GM21786 (cell line): ENCODE data around the gene UTF1.

ENCODE experiments used
- ATAC-seq: cut with Tn5 transposase; IDR thresholded peaks from one replicate; pipeline ENCODE4 v1.9.1; 2021; ENCODE audit not compliant: unreplicated experiment

Gene UTF1

GRCh38 chr10:133196221-133196915, 33.6 kb upstream of the UTF1 start:
- no peak for ATAC-seq

- no peak for ATAC-seq
Measured at GRCh38 chr10:133196936-133197758, 32.9 kb upstream of the UTF1 start.

- no peak for ATAC-seq
Measured at GRCh38 chr10:133197786-133198185, 32.2 kb upstream of the UTF1 start.

GRCh38 chr10:133198206-133198605, 31.8 kb upstream of the UTF1 start:
- no peak for ATAC-seq

- no peak for ATAC-seq
Measured at GRCh38 chr10:133198621-133199487, 31.2 kb upstream of the UTF1 start.

- ATAC-seq: no peak
Measured at GRCh38 chr10:133199488-133199885, 30.5 kb upstream of the UTF1 start.

GRCh38 chr10:133199992-133200611, 29.9 kb upstream of the UTF1 start:
- no peak for ATAC-seq

- ATAC-seq: no peak
Measured at GRCh38 chr10:133200621-133201031, 29.4 kb upstream of the UTF1 start.

GRCh38 chr10:133201151-133201947, 28.7 kb upstream of the UTF1 start:
- ATAC-seq: no peak

GRCh38 chr10:133201948-133202725, 27.9 kb upstream of the UTF1 start:
- no peak for ATAC-seq

- ATAC-seq: no peak
Measured at GRCh38 chr10:133202778-133203651, 27.0 kb upstream of the UTF1 start.

- no peak for ATAC-seq
Measured at GRCh38 chr10:133203652-133204195, 26.3 kb upstream of the UTF1 start.

GRCh38 chr10:133204226-133205015, 25.6 kb upstream of the UTF1 start:
- no peak for ATAC-seq

- ATAC-seq: no peak
Measured at GRCh38 chr10:133205146-133205545, 24.9 kb upstream of the UTF1 start.

- ATAC-seq: no peak
Measured at GRCh38 chr10:133206356-133207040, 23.5 kb upstream of the UTF1 start.

GRCh38 chr10:133207041-133207600, 22.9 kb upstream of the UTF1 start:
- ATAC-seq: no peak
